GM23248 (cell line): ENCODE data around the gene MAMDC4. TPM values are rescaled to one million over a fixed set of nuclear protein-coding genes. Genes with fewer than 3 reads are reported as not detected.

ENCODE experiments used
- DNase-seq: peaks from one replicate; pipeline ENCODE4 v3.0.0-alpha.2; 2015
- H2AFZ ChIP-seq: fragments of 200-600 bp; sonication (generic); 2 replicates; pipeline ENCODE4 v1.6.1; 2016; ENCODE audit warnings: antibody characterized with exemption
- H3F3A ChIP-seq: fragments of 200-600 bp; sonication (generic); 2 replicates; pipeline ENCODE4 v1.6.1; 2016; ENCODE audit warnings: mild to moderate bottlenecking, antibody characterized with exemption, mixed run types; ENCODE audit not compliant: insufficient read depth
- H3K27ac ChIP-seq: fragments of 200-600 bp; sonication (generic); 2 replicates; pipeline ENCODE4 v1.5.1; 2016; ENCODE audit warnings: mild to moderate bottlenecking
- H3K27me3 ChIP-seq: fragments of 200-600 bp; sonication (generic); replicated peaks from 2 replicates; pipeline ENCODE4 v1.6.1; 2016; ENCODE audit warnings: mild to moderate bottlenecking; ENCODE audit not compliant: insufficient read depth
- H3K36me3 ChIP-seq: fragments of 200-600 bp; sonication (generic); 2 replicates; pipeline ENCODE4 v1.6.1; 2016; ENCODE audit warnings: low read depth, mild to moderate bottlenecking
- H3K4me1 ChIP-seq: fragments of 200-600 bp; sonication (generic); 2 replicates; pipeline ENCODE4 v1.6.1; 2016; ENCODE audit warnings: mild to moderate bottlenecking; ENCODE audit not compliant: insufficient read depth
- H3K4me2 ChIP-seq: fragments of 200-600 bp; sonication (generic); one replicate; pipeline ENCODE4 v1.6.1; 2016; ENCODE audit warnings: mild to moderate bottlenecking; ENCODE audit not compliant: unreplicated experiment
- H3K4me3 ChIP-seq: fragments of 200-600 bp; sonication (generic); 2 replicates; pipeline ENCODE4 v1.5.1; 2016; ENCODE audit warnings: mild to moderate bottlenecking
- H3K79me2 ChIP-seq: fragments of 200-600 bp; sonication (generic); 2 replicates; pipeline ENCODE4 v1.6.1; 2016; ENCODE audit warnings: mild to moderate bottlenecking; ENCODE audit not compliant: insufficient read depth
- H3K9ac ChIP-seq: fragments of 200-600 bp; sonication (generic); 2 replicates; pipeline ENCODE4 v1.6.1; 2016; ENCODE audit warnings: mild to moderate bottlenecking
- H3K9me2 ChIP-seq: fragments of 200-600 bp; sonication (generic); 2 replicates; pipeline ENCODE4 v1.6.1; 2016; ENCODE audit warnings: mixed run types, mild to moderate bottlenecking, moderate library complexity; ENCODE audit not compliant: insufficient read depth
- H3K9me3 ChIP-seq: fragments of 200-600 bp; sonication (generic); one replicate; pipeline ENCODE4 v1.6.1; 2017; ENCODE audit warnings: low read depth
- H4K20me1 ChIP-seq: fragments of 200-600 bp; sonication (generic); 2 replicates; pipeline ENCODE4 v1.6.0; 2016; ENCODE audit not compliant: insufficient read depth
- EZH2 ChIP-seq: fragments of 200-600 bp; sonication (generic); IDR thresholded peaks from 2 replicates; pipeline ENCODE4 v1.6.1; 2018; ENCODE audit warnings: antibody characterized with exemption, mild to moderate bottlenecking; ENCODE audit not compliant: insufficient read depth, poor library complexity, severe bottlenecking
- EZH2phosphoT487 ChIP-seq: fragments of 200-600 bp; sonication (generic); IDR thresholded peaks from 2 replicates; pipeline ENCODE4 v1.6.1; 2018; ENCODE audit warnings: antibody characterized with exemption, moderate library complexity, mild to moderate bottlenecking, low read depth; ENCODE audit not compliant: insufficient read depth
- WGBS, 2 experiments: methylation state at CpG; one replicate each; pipeline ENCODE4 v1.1.6; 2015 to 2017; ENCODE audit warnings: low lambda C conversion rate in 2 of 2, low coverage in 1 of 2; ENCODE audit errors: missing lambda C conversion rate in 2 of 2; 5-methylcytosine and 5-hydroxymethylcytosine counted together
- in situ Hi-C: fragments of 300-500 bp; cut with MboI; formaldehyde crosslinking; loops from 2 replicates; pipeline ENCODE4 v1.15.0; 2020
- polyA plus RNA-seq: library from polyadenylated mRNA; unstranded; fragments of >200 nt; fragmentation: Nextera tagmentation; extraction: Ambion mirVana; gene quantifications from 2 replicates; pipeline ENCODE4 v1.2.1, GENCODE V29; 2016
- total RNA-seq: library from RNA; depleted of rRNA; stranded (reverse); fragments of >200 nt; shearing (Covaris generic); gene quantifications from 2 replicates; pipeline ENCODE4 v1.2.3, GENCODE V29; 2014

MAMDC4 gene
- total and polyA plus RNA-seq, 2 experiments from 2014 or later = 0.35 to 2.3 TPM

DNA sequence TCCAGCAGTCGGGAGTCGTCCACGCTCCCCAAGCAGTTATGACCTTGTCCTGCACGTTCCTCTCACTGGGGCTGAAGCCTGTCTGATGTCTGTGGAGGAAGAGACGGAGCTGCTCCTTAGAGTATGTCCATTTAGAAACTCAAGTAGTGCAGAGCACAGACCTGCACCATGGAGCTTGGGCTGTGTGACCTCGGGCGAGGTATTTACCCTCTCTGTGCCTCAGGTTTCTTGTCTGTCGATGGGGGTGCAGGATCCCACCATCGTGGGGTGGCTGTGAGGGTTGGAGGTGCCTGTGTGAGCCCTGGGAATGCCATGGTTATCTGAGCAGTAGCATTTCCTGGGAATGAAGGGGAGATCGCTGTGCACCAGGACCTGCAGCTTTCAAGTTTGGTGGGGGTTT lies 48.4 kb downstream of the MAMDC4 start:
- Histone ChIP-seq H3K4me3 (no peak overlapping the region), H4K20me1 (no peaks in the 10 kb centered on the region), H3K79me2 (peaks cover 43% of the 10 kb centered on the region), H2AFZ (no peak overlapping the region), H3K9me2 (no peaks in the 10 kb centered on the region), H3F3A (peaks cover 11% of the 10 kb centered on the region), H3K27ac (no peak overlapping the region), H3K9ac (no peak overlapping the region), H3K27me3 (no peaks in the 10 kb centered on the region), H3K9me3 (no peaks in the 10 kb centered on the region), H3K4me2 (no peak overlapping the region), H3K4me1 (peaks cover 19% of the 10 kb centered on the region), H3K36me3 (peaks cover 3% of the 10 kb centered on the region; the same call in 1 of the 2 replicates)
- 89 to 90% methylated on average over 10 of the region's 10 CpGs for WGBS, 2 experiments
- no peak for DNase-seq
- in situ Hi-C loops = no loop called here
- TF ChIP-seq EZH2 = no peak
- TF ChIP-seq EZH2phosphoT487 = no peak

DNA sequence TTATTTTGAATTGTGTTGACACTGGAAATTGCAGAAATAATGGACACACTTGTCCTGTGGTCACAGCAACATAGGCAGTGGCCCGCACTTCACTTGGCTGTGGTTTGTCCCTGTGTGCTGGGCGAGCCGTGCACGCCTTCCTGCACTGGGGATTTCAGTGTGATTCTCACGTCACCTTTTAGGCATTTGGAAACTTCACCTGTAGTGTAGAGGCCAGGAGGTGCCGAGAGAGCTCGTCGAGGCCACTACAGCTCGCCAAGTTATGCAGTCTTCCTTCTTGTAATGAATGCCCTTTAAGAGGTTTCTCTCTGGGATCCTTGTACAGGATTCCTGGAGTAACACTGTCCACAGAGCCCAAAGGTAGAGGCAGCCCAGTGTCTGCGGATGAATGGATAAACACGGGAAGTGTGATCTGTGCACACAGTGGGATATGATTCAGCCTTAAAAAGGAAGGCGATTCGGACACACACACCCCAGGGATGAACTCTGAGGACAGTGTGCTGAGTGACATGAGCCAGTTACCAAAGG lies 48.9 kb downstream of the MAMDC4 start:
- no peak overlapping the region for H3K4me3 ChIP-seq
- 73 to 76% methylated on average over 13 of the region's 13 CpGs for WGBS, 2 experiments
- H3K4me2 ChIP-seq = peak overlapping the region; percentile 30
- peak overlapping the region; percentile 67 for H3K27ac ChIP-seq
- peak overlapping the region; percentile 26 for H2AFZ ChIP-seq
- peaks cover 38% of the 10 kb centered on the region for H3K79me2 ChIP-seq
- peaks cover 11% of the 10 kb centered on the region for H3F3A ChIP-seq
- H3K27me3 ChIP-seq = no peaks in the 10 kb centered on the region
- H3K9me2 ChIP-seq = no peaks in the 10 kb centered on the region
- no peaks in the 10 kb centered on the region for H4K20me1 ChIP-seq
- H3K9ac ChIP-seq = peak overlapping the region; percentile 64
- in situ Hi-C loops = no loop called here
- TF ChIP-seq EZH2phosphoT487 (no peak), EZH2 (no peak)
- no peaks in the 10 kb centered on the region for H3K9me3 ChIP-seq
- no peak for DNase-seq
- peaks cover 19% of the 10 kb centered on the region for H3K4me1 ChIP-seq
- H3K36me3 ChIP-seq = peaks cover 3% of the 10 kb centered on the region; the same call in 1 of the 2 replicates

DNA sequence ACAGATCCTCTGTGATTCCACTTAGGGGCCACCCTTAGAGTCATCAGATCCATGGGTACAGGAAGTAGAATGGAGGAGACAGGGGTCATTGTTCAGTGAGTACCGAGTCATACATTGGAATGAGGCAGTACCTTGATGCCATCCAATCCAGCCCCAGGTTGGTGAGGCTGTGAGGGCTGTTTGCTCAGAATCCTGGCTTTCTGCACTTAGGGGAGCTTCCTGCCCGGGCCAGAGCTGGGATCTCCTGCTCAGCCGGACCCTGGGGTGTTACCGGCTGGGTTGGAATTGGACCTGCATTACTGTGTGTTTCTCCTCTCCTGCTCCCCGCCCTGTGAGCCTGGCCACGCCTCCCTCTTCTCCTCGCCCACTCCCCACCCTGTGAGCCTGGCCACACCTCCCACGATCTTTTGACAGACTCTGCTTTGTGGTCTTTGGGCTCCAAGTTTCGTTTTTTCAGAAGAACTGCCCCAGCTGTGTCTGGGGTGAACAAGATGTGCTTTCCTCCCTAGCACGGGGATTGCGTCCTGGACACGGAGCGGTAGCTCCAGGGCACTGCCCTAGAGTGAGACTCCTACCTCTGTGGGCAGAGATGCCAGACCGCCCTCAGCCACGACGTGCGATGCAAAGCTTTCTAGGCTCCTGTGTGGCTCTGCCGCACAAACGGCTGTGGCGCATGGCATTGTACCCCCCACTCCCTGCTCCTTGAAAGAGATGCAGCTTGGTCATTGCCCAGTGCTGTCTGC lies 49.5 kb downstream of the MAMDC4 start:
- in situ Hi-C loops = no loop called here
- H3K27me3 ChIP-seq = no peaks in the 10 kb centered on the region
- no peaks in the 10 kb centered on the region for H3K9me2 ChIP-seq
- H3K4me2 ChIP-seq = peak overlapping the region; percentile 30
- no peaks in the 10 kb centered on the region for H4K20me1 ChIP-seq
- peaks cover 11% of the 10 kb centered on the region for H3F3A ChIP-seq
- H3K4me1 ChIP-seq = peaks cover 19% of the 10 kb centered on the region
- no peaks in the 10 kb centered on the region for H3K9me3 ChIP-seq
- H3K4me3 ChIP-seq = no peak overlapping the region
- WGBS, 2 experiments = 39 to 41% methylated on average over 20 of the region's 20 CpGs
- peaks cover 31% of the 10 kb centered on the region for H3K79me2 ChIP-seq
- peak overlapping the region; percentile 67 for H3K27ac ChIP-seq
- H3K36me3 ChIP-seq = peaks cover 3% of the 10 kb centered on the region; the same call in 1 of the 2 replicates
- peak overlapping the region; percentile 64 for H3K9ac ChIP-seq
- DNase-seq = peak; percentile 70
- H2AFZ ChIP-seq = peak overlapping the region; percentile 26
- TF ChIP-seq EZH2phosphoT487 (no peak), EZH2 (no peak)

DNA sequence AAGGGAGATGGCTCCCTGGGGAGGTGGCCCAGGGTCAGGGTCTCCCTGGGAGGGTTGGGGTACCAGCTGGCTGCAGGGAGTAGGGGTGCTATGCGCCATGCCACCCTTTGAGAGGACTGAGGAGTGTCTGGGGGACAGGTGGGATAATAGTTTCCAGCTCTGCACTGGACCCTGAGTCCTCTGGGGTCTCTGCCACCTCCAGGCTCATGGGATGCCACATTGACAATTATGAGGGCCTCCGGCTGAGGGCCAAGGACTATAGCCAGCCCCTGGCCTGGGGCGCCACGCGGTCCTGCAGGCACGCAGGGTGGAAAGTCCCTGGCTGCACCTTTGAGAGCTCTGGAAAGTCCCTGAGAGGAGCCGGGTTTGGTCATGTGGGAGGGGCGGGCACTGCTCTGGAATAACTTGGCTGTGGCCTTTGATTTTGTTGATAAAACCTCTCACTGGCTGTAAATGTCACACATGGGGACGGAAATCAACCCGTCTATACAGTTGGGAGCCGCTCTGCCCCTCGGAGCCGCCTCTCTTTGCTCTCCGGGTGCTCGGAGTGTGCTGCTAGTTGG lies 50.2 kb downstream of the MAMDC4 start:
- H3K4me2 ChIP-seq = peak overlapping the region; percentile 30
- no peak overlapping the region for H3K4me3 ChIP-seq

More for the DNA sequence above, 50.2 kb downstream of the MAMDC4 start:
- in situ Hi-C loops = no loop called here
- WGBS, 2 experiments = 40 to 47% methylated on average over 12 to 15 of the region's 15 CpGs
- Histone ChIP-seq H3K9me2 (no peaks in the 10 kb centered on the region), H3K9ac (peak overlapping the region; percentile 64), H3K79me2 (peaks cover 25% of the 10 kb centered on the region), H4K20me1 (no peaks in the 10 kb centered on the region), H3K36me3 (peaks cover 3% of the 10 kb centered on the region; the same call in 1 of the 2 replicates), H2AFZ (no peak overlapping the region), H3K27me3 (no peaks in the 10 kb centered on the region), H3K27ac (peak overlapping the region; percentile 67), H3F3A (peaks cover 11% of the 10 kb centered on the region), H3K9me3 (no peaks in the 10 kb centered on the region), H3K4me1 (peaks cover 19% of the 10 kb centered on the region)
- TF ChIP-seq EZH2phosphoT487 (no peak), EZH2 (no peak)
- peak; percentile 84 for DNase-seq
